A549 treated with AZD2906 at 1 μM for 4 hours (cell line): ENCODE data around the gene OTC. TPM values are rescaled to one million over a fixed set of nuclear protein-coding genes. Genes with fewer than 3 reads are reported as not detected.

ENCODE experiments used
- total RNA-seq: library from RNA; stranded (reverse); fragments of 200-300 nt; extraction: Qiagen RNA extraction; gene quantifications from 5 replicates; pipeline ENCODE4 v1.2.3, GENCODE V29; 2022

The OTC gene
- not detected in 5 replicates for total RNA-seq

GRCh38 chrX:38352362-38352761, at the start of gene OTC:
Gene OTC, plus strand, starts transcription at chrX:38352604. Its CDS starts 93 bp downstream, at chrX:38352697.

GRCh38 chrX:38327007-38327774, 25.2 kb upstream of the OTC start, which contains the start of gene RPGR:
Gene RPGR, minus strand, starts transcription at chrX:38327509. Its CDS starts 142 bp downstream, at chrX:38327367.

Other genes starting within 250 kb of the OTC start
- gene SRPX, start 131.7 kb upstream of the OTC start, total RNA-seq: 8.4 to 10.7 TPM (median 9.9 TPM) in 5 replicates
- gene RPGR, start 25.1 kb upstream of the OTC start, total RNA-seq: 13.8 to 17.9 TPM (median 14.7 TPM) in 5 replicates
- 2.0 to 3.0 TPM (median 2.7 TPM) in 5 replicates for gene TSPAN7, start 208.9 kb downstream of the OTC start, total RNA-seq